Lower leg skin (tissue), 4 donors: ENCODE results near the gene MEF2C. TPM values are rescaled to one million over a fixed set of nuclear protein-coding genes. Genes with fewer than 3 reads are reported as not detected.

Experiments
- DNase-seq, 2 donors: peaks; one replicate each; pipeline ENCODE4 v3.0.0-alpha.2; 2019; ENCODE audit warnings: low spot score in 2 of 2
- H3K4me3 ChIP-seq: fragments of 200-600 bp; sonication (generic); 2 replicates; pipeline ENCODE4 v1.5.1; 2017; ENCODE audit warnings: mild to moderate bottlenecking, low read depth; ENCODE audit not compliant: poor library complexity, severe bottlenecking
- CTCF ChIP-seq, 3 donors: fragments of 450-650 bp; IDR thresholded peaks; one replicate each; pipeline ENCODE4 v1.5.1; 2016; ENCODE audit warnings: antibody characterized with exemption in 3 of 3, mild to moderate bottlenecking in 3 of 3, moderate library complexity in 2 of 3
- POLR2A ChIP-seq, 2 donors: fragments of 450-650 bp; IDR thresholded peaks; one replicate each; pipeline ENCODE4 v1.6.1; 2016 to 2017; ENCODE audit warnings: antibody characterized with exemption in 2 of 2, mild to moderate bottlenecking in 1 of 2, moderate library complexity in 1 of 2
- WGBS, 2 donors: methylation state at CpG; one replicate each; pipeline ENCODE4 v1.1.5; 2018; 5-methylcytosine and 5-hydroxymethylcytosine counted together
- intact Hi-C: fragments of 100-400 bp; cut with DNase I; formaldehyde crosslinking; loops from one replicate; pipeline ENCODE4 v1.15.0; 2023; ENCODE audit warnings: low total_unique reads
- total RNA-seq, 4 donors: library from RNA; depleted of rRNA; stranded (reverse); fragments of >200 nt; gene quantifications; one replicate each; pipeline ENCODE4 v1.1.0, GENCODE V29; 2016

MEF2C gene
- total RNA-seq, 4 donors from 2014 or later, result 2.4 to 15.5 (median 8.1) TPM

GRCh38 chr5:88670461-88670860 lies 212.5 kb downstream of the MEF2C start:
- DNase-seq, result no peak
- WGBS, 2 donors, result 71 to 86% methylated on average over 1 of the region's 1 CpG
- no peak overlapping the region for H3K4me3 ChIP-seq
- TF ChIP-seq POLR2A (IDR thresholded peaks at IDR 0.05) (no peak), CTCF (IDR thresholded peaks at IDR 0.05) (no peak)
- intact Hi-C loops, result no loop called here

- WGBS, 2 donors, result 70 to 73% methylated on average over 3 of the region's 3 CpGs
- intact Hi-C loops, result no loop called here
- TF ChIP-seq POLR2A (IDR thresholded peaks at IDR 0.05) (no peak), CTCF (IDR thresholded peaks at IDR 0.05) (no peak)
- no peak for DNase-seq
- no peak overlapping the region for H3K4me3 ChIP-seq
Measured at GRCh38 chr5:88669371-88670050, 213.5 kb downstream of the MEF2C start.

- whole genome bisulfite sequencing, 2 donors, result 13 to 23% methylated on average over 23 of the region's 23 CpGs
- TF ChIP-seq CTCF (IDR thresholded peaks at IDR 0.05), result no peak
- no peak for TF ChIP-seq POLR2A (IDR thresholded peaks at IDR 0.05)
- intact Hi-C loops, result no loop called here
- no peak overlapping the region for H3K4me3 ChIP-seq
- DNase-seq, result no peak
Measured at GRCh38 chr5:88667496-88668201, 215.3 kb downstream of the MEF2C start.
